Measurements from ENCODE around the gene SMCO4. TPM values are rescaled to one million over a fixed set of nuclear protein-coding genes. Genes with fewer than 3 reads are reported as not detected.
"Not testable (repeated sequence)": the region's sequence is repeated elsewhere in the genome, so short reads cannot be mapped to it uniquely, and the experiment has no call there.

Gene SMCO4
- total and polyA plus RNA-seq, 2 experiments from 2014 or later, result 42.2 to 49.0 TPM

GRCh38 chr11:93464927-93465540 lies 78.2 kb downstream of the SMCO4 start:
- Mint-ChIP-seq H3K4me1 (0 out of 3 replicates have a peak, but pooled peaks cover 3% of the 10 kb centered on the region), H3K9me3 (peaks cover 18% of the 10 kb centered on the region), H3K36me3 (ENCODE audit: low read depth) (peaks cover 7% of the 10 kb centered on the region; the same call in 1 of the 3 replicates), H3K4me3 (no peak overlapping the region), H3K27ac (no peak overlapping the region), H3K27me3 (ENCODE audit: insufficient read depth, low read depth, poor library complexity) (no peaks in the 10 kb centered on the region)
- H3K4me2 ChIP-seq, result no peak overlapping the region
- H4K20me1 ChIP-seq (replicated peaks; ENCODE audit: insufficient read depth), result no peaks in the 10 kb centered on the region
- TF ChIP-seq EZH2 (IDR thresholded peaks at IDR 0.05; ENCODE audit: low read depth, unreplicated experiment) (no peak), ZNF462 (CRISPR knock-in tag; IDR thresholded peaks at IDR 0.05) (no peak), ZNF331 (CRISPR knock-in tag; IDR thresholded peaks at IDR 0.05; ENCODE audit: low read depth) (no peak), NANOG (IDR thresholded peaks at IDR 0.05; ENCODE audit: borderline replicate concordance) (no peak), POLR2AphosphoS5 (IDR thresholded peaks at IDR 0.05; ENCODE audit: low read depth) (no peak), CREB1 (CRISPR knock-in tag; IDR thresholded peaks at IDR 0.05; ENCODE audit: low read depth) (no peak)
- H3K4me1 ChIP-seq (ENCODE audit: insufficient read depth), result no peaks in the 10 kb centered on the region
- H3K79me2 ChIP-seq (replicated peaks; ENCODE audit: insufficient read depth), result no peaks in the 10 kb centered on the region
- no peaks in the 10 kb centered on the region for H3F3A ChIP-seq (replicated peaks; ENCODE audit: low read depth)
- H2AFZ ChIP-seq, result no peak overlapping the region
- ATAC-seq, result no peak
- H3K36me3 ChIP-seq (ENCODE audit: insufficient read depth), result no peaks in the 10 kb centered on the region
- H3K27me3 ChIP-seq (ENCODE audit: insufficient read depth), result no peaks in the 10 kb centered on the region
- H3K9me2 ChIP-seq (ENCODE audit: insufficient read depth), result no peaks in the 10 kb centered on the region
- H3K4me3 ChIP-seq, result no peak overlapping the region
- H3K27ac ChIP-seq (ENCODE audit: low read depth), result no peak overlapping the region
- no peak for DNase-seq (ENCODE audit: low spot score)

DNA sequence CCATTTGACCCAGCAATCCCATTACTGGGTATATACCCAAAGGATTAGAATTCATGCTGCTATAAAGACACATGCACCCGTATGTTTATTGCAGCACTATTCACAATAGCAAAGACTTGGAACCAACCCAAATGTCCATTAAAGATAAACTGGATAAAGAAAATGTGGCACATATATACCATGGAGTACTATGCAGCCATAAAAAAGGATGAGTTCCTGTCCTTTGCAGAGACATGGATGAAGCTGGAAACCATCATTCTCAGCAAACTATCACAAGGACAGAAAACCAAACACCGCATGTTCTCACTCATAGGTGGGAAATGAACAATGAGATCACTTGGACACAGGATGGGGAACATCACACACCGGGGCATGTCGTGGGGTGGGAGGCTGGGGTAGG lies 79.5 kb downstream of the SMCO4 start:
- not testable (repeated sequence) for H3K4me1 ChIP-seq (ENCODE audit: insufficient read depth); H3K79me2 ChIP-seq (replicated peaks; ENCODE audit: insufficient read depth); H3K27me3 Mint-ChIP-seq (ENCODE audit: insufficient read depth, low read depth, poor library complexity); DNase-seq (ENCODE audit: low spot score); H3K4me1 Mint-ChIP-seq; H3K27me3 ChIP-seq (ENCODE audit: insufficient read depth); H3K4me3 ChIP-seq; H3K4me2 ChIP-seq; H3K27ac ChIP-seq (ENCODE audit: low read depth); H3K9me2 ChIP-seq (ENCODE audit: insufficient read depth); H3K36me3 ChIP-seq (ENCODE audit: insufficient read depth); H3K4me3 Mint-ChIP-seq; H2AFZ ChIP-seq; H4K20me1 ChIP-seq (replicated peaks; ENCODE audit: insufficient read depth); H3F3A ChIP-seq (replicated peaks; ENCODE audit: low read depth); H3K27ac Mint-ChIP-seq; ATAC-seq; H3K36me3 Mint-ChIP-seq (ENCODE audit: low read depth)
- peaks cover 18% of the 10 kb centered on the region for H3K9me3 Mint-ChIP-seq

Data from GM23338 (cell line).